GM04504 (cell line): ENCODE measurements around the gene STAT3.
A peak's percentile ranks its signal among the peaks of the same experiment; 100 is the strongest.
"Not testable (repeated sequence)": the region's sequence is repeated elsewhere in the genome, so short reads cannot be mapped to it uniquely, and the experiment has no call there.

ENCODE experiments used
- DNase-seq: peaks from one replicate; pipeline ENCODE4 v3.0.0-alpha.2; 2012; ENCODE audit warnings: low read depth

STAT3 gene

DNA sequence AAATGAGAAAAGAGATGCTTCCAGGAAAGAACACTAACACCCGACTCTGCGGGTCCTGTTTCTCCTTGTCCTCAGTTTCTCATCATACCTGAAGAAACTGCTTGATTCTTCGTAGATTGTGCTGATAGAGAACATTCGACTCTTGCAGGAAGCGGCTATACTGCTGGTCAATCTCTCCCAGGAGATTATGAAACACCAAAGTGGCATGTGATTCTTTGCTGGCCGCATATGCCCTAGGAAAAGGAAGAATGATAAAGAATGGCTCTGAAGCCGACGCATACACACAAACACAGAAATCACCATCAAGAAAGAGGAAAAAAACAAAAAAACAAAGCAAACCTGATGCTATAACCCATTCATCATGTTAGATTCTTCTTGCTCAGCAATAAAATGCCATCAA, 41.8 kb downstream of the STAT3 start:
- no peak for DNase-seq

DNA sequence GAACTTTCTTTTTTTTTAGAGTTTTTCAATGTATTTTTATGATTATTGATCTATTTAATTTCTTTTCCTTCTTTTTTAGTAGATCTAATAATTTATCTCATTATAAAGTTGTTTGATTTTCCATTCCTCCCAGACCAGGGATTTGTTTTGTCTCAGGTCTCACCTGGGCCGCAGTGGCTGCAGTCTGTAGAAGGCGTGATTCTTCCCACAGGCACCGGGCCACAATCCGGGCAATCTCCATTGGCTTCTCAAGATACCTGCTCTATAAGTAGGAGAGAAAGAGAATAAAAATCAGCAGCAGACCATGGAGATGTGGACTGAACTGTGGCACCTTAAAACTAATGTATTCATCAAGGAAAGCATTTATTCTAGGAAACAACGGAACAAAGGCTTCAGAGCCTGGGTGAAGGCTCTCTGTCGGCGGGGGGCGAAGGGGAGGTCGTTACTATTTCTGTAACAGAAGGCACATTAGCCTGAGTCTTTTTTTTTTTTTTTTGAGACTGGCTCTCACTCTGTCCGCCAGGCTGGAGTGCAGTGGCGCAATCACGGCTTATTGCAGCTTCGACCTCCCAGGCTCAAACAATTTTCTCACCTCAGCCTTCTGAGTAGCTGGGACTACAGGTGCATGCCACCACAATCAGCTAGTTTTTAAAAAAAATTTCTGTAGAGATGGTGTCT, 42.7 kb downstream of the STAT3 start:
- no peak for DNase-seq

DNA sequence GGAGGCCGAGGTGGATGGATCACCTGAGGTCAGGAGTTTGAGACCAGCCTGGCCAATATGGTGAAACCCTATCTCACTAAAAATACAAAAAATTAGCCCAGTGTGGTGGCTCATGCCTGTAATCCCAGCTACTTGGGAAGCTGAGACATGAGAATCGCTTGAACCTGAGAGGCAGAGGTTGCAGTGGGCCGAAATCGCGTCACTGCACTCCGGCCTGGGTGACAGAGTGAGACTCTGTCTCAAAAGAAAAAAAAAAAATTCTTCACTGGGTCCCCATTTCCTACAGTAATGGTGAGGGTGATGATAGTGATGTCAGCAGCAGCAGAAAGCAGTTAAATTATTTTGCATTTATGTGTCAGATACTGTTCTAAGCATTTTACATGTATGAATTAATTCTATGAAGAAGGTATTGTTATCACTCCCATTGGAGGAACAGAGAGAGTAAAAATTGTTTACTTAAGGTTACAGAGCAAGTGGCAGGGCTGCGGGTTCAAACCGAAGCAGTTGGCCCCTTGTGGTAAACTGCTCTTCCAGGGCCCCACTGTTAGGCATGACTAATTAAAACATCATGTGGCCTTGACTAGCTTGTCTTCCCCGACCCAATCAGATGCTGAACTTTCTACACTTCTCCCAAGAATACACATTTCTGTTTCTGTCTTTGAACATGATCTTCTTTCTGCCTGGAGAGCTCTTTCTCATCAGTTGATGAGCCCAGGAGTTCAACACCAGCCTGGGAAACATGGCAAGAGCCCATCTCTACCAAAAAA, 45.8 kb downstream of the STAT3 start:
- DNase-seq = no peak

DNA sequence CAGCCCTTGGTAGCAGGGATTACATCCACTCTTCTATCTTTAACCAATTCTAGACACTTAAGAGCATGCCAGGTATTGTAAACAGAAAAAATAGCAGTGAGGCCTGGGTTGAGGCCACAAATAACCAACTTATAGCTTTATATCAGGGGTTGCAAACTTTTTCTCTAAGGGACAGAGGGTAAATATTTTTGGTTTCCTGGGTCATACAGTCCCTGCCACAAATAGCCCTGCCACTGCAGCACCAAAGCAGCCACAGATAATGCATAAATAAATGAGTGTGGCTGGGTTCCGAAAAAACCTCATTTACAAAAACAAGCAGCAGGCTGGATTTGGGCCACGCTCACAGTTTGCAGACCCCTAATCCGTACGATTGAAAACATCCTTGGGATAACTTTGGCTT, 46.7 kb downstream of the STAT3 start:
- no peak for DNase-seq

GRCh38 chr17:42340691-42341127, 47.5 kb downstream of the STAT3 start:
- no peak for DNase-seq

DNA sequence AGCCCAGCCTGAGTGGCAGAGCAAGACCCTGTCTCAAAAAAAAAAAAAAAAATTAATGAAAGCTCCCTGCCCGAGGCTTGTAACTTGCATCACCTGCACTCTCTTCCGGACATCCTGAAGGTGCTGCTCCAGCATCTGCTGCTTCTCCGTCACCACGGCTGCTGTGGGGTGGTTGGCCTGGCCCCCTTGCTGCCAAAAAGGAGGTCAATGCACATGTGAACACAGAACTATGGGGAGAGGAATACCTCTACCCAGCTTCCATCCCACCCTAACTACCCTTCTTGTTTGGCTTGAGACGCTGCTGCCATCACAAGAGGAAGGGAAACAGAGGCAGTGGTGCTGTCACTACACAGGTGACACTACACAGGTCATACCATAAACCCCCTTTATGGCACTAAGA, 49.0 kb downstream of the STAT3 start:
- no peak for DNase-seq

DNA sequence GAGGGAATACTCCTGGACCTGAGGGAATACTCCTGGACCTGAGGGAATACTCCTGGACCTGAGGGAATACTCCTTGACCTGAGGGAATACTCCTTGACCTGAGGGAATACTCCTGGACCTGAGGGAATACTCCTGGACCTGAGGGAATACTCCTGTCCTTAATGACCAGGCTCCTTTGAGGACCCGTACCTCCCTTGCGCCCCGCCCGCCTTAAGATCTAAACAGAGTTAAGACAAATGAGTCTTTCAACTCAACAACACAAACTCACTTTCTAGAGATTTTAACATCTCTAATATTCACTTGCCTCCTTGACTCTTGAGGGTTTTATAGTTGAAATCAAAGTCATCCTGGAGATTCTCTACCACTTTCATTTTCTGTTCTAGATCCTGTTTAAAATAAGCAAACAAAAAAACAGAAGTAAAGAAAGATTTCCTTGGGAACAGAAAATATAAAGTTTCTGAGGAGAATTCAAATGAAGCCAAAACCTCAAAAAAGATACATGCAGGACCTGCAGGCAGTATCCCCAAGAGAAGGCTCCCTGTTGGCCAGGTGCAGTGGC, 49.7 kb downstream of the STAT3 start:
- DNase-seq = no peak

GRCh38 chr17:42337442-42337841, 50.8 kb downstream of the STAT3 start:
- peak; percentile 95 for DNase-seq

DNA sequence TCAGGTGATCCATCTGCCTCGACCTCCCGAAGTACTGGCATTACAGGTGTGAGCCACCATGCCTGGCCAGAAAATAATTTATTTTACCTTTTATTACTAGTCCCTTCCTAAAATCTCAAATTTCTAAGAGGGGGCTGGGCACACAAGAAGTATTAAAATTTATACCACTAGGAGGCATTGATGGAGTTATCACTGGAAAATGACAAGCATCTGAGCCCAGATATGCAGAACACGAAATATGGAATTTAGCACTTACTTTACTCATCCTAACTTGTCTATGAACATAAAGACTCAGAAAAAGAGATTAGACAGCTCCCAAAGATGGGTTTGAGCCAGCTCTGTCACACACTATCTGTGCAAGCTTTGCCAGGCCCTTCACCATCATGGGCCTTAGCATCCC, 53.6 kb downstream of the STAT3 start:
- no peak for DNase-seq

- no peak for DNase-seq
Measured at GRCh38 chr17:42333053-42333452, 55.2 kb downstream of the STAT3 start.

GRCh38 chr17:42329025-42329976, 58.9 kb downstream of the STAT3 start:
- DNase-seq = peak; percentile 58

DNA sequence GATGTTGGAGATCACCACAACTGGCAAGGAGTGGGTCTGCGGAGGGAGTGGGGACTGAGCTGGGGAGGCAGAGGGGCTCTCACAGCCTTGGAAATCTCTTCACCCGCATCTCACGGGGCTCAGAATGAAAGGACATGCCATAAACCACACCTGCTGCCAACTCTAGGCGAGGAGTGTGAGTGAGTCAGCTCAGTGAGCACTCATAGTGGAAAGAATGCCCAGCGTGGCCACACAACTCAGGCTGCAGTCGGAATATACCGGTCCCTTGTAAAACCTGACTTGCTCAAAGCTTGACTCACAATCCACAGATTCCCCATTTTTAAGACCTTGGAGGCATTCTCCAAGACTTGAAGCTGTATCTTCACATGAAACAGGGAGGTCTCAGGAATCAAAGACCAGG, 63.2 kb downstream of the STAT3 start:
- peak; percentile 82 for DNase-seq

GRCh38 chr17:42323268-42323773, 64.9 kb downstream of the STAT3 start:
- DNase-seq = no peak

- peak; percentile 89 for DNase-seq
Measured at GRCh38 chr17:42322382-42323267, 65.6 kb downstream of the STAT3 start.

DNA sequence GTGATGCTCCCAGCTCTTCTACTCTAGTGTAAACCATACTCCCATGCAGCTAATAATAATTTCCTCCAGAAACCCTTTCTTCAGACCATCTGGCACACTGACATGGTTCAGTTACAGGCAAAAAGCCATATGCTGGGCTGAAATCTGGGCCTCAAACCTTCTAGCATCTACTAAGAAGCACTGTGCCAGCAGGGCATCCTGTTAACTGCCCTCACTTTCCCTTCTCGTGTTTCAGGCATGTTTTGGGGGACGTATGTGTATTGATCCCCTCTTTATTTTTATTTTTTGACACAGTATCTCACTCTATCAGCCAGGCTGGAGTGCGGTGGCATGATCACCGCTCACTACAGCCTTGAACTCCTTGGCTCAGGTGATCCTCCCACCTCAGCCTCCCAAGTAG, 66.7 kb downstream of the STAT3 start:
- DNase-seq = no peak

- not testable (repeated sequence) for DNase-seq
Measured at GRCh38 chr17:42317967-42318366, 70.3 kb downstream of the STAT3 start.

DNA sequence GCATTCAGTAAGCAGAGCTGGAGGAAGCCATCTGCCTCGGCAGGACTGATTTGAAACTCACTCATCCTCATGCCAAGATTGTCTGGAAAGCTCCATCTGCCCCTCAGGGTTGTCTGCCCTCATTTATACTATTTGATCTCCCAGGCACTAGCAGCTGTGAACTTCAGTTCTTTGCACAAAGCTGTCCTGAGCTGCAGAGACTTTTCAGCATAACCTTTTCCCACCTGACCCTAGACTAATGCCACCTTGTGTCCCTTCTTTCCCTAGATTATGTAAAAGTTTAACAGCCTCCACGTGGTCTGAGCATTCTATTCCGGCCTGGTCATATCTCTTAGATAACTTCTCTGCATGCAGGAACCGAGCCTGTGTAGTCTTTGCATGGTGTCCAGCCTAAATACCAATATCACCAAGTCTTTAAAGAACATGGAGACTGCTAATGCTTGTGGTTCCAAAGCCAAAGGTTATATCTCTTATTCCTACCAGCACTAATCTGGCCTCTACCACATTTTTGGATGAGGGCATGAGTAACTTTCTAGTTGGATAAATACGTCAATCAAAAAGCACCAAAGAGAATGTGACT, 70.9 kb downstream of the STAT3 start:
- no peak for DNase-seq

DNA sequence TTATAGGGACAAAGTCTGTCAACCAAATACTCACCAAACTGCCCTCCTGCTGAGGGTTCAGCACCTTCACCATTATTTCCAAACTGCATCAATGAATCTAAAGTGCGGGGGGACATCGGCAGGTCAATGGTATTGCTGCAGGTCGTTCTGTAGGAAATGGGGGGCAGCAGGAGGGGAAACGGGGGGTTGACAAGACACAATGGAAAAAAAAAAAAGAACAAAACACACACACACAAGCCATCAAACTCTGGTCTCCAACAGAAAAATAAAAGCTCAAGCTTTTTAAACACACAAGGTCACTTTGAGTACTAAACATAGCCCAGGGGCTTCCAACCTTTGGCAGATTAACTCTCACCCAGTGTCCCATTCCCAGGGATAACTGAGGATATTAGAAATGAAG, 71.5 kb downstream of the STAT3 start:
- no peak for DNase-seq

GRCh38 chr17:42315402-42316156, 72.7 kb downstream of the STAT3 start:
- DNase-seq = no peak
